Subcutaneous abdominal adipose tissue (tissue), 5 donors: Measurements from ENCODE around the gene F11.
"Not testable (repeated sequence)": the region's sequence is repeated elsewhere in the genome, so short reads cannot be mapped to it uniquely, and the experiment has no call there.

ENCODE experiments used
- H3K27ac ChIP-seq: one replicate; pipeline ENCODE4 v1.7.0; 2013; ENCODE audit warnings: low read depth, mild to moderate bottlenecking, inconsistent platforms, low read length, moderate library complexity
- H3K27me3 ChIP-seq, 5 donors: one replicate each; pipeline ENCODE4 v1.7.0; 2013; ENCODE audit warnings: low read length in 5 of 5, inconsistent platforms in 1 of 5; ENCODE audit not compliant: control insufficient read depth in 5 of 5, insufficient read depth in 4 of 5
- H3K36me3 ChIP-seq, 5 donors: one replicate each; pipeline ENCODE4 v1.7.0; 2013; ENCODE audit warnings: low read length in 5 of 5; ENCODE audit not compliant: control insufficient read depth in 5 of 5, insufficient read depth in 5 of 5
- H3K4me1 ChIP-seq, 5 donors: one replicate each; pipeline ENCODE4 v1.7.0; 2013; ENCODE audit warnings: low read length in 5 of 5, mild to moderate bottlenecking in 3 of 5, moderate library complexity in 1 of 5; ENCODE audit not compliant: control insufficient read depth in 5 of 5, insufficient read depth in 5 of 5
- H3K4me3 ChIP-seq, 5 donors: one replicate each; pipeline ENCODE4 v1.7.0; 2013; ENCODE audit warnings: low read length in 5 of 5, low read depth in 1 of 5
- H3K9ac ChIP-seq, 5 donors: one replicate each; pipeline ENCODE4 v1.7.0; 2013; ENCODE audit warnings: low read length in 5 of 5, mild to moderate bottlenecking in 4 of 5, moderate library complexity in 3 of 5
- H3K9me3 ChIP-seq, 5 donors: one replicate each; pipeline ENCODE4 v1.7.0; 2013; ENCODE audit warnings: low read length in 5 of 5; ENCODE audit not compliant: control insufficient read depth in 5 of 5
- donor health status: healthy.
- donor health status: healthy.
- donor health status: healthy.
- donor health status: healthy.
- donor health status: healthy.

F11 gene

DNA sequence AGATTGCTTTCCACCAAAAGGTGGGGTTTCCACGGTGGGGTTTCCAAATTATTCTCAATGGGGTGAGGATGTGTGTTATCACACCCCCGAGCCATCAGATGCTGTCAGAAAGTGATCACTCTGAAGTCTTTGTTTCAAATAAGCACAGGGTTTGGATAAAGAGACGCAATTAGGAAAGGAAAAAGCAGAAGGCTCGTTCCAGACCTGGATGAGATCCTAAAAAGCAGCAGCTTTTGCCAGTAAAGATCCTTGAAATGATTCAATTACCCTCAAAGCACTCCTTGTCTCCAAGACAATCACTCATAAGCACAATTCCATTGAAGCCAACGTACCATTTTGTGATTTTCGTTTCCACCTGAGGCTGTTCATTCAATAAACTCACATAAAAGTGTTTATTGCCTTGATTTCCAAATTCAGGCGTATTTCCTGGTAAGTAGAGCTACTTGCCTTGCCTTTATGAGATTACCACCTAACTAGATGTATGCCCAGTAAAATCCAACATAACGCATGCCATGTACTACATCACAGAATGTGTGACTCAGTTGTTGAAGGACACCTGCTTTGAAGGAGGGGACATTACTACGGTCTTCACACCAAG, 5.2 kb downstream of the F11 start:
- no peaks in the 10 kb centered on the region for H3K4me1 ChIP-seq
- no peak overlapping the region for H3K9ac ChIP-seq
- no peaks in the 10 kb centered on the region for H3K9me3 ChIP-seq
- H3K36me3 ChIP-seq, result no peaks in the 10 kb centered on the region
- H3K27me3 ChIP-seq, result peaks cover 0 to 2% (median 0%) of the 10 kb centered on the region in 5 donors
- no peak overlapping the region for H3K4me3 ChIP-seq
- no peak overlapping the region for H3K27ac ChIP-seq

DNA sequence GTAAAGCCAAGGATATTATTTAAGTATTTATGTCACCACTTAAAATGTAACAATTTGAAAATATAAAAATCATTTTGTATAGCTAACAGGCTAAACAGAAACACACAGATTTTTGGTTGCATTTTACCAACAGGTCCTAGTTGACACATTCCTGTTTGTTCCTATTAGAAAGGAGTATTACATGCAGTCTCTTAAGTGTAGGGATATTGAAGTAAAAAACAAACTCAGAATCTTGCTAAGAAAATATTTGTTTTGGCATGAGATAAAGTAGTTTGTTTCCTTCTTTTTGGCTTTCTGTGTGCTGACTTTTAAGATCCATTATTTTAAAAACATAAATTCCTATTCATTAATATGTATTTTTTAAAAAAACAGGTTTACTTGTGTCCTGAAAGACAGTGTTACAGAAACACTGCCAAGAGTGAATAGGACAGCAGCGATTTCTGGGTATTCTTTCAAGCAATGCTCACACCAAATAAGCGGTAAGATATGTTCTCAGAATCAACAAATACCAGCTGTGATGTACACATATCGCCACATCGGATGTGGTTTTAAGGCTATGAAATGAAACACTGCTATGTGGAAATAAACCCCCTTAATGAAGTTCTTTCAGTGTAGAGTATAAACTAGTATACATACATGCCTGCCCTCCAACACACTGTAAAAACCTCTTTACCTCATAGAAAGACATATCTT, 6.9 kb downstream of the F11 start:
- H3K9ac ChIP-seq, result no peak overlapping the region

DNA sequence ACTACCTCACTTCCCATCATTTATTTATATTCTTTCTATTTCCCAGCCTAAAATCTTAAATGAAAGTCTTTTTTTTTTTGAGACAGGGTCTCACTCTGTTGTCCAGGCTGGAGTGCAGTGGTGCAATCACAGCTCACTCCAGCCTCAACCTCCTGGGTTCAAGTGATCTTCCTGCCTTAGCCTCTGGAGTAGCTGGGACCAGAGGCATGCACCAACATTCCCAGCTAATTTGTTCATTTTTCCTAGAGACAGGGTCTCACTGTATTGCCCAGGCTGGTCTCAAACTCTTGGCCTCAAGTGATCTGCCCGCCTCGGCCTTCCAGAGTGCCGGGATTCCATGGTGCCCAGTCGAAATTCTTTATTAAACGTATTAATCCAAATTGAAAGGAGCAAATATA, 7.4 kb downstream of the F11 start:
- H3K27ac ChIP-seq, H3K9me3 ChIP-seq, H3K4me3 ChIP-seq, H3K4me1 ChIP-seq, H3K27me3 ChIP-seq, H3K36me3 ChIP-seq, H3K9ac ChIP-seq: not testable (repeated sequence)

More for the DNA sequence above, 6.9 kb downstream of the F11 start:
- no peak overlapping the region for H3K4me3 ChIP-seq
- no peaks in the 10 kb centered on the region for H3K4me1 ChIP-seq
- H3K27ac ChIP-seq, result no peak overlapping the region
- H3K9me3 ChIP-seq, result no peaks in the 10 kb centered on the region
- H3K27me3 ChIP-seq, result peaks cover 0 to 2% (median 0%) of the 10 kb centered on the region in 5 donors
- H3K36me3 ChIP-seq, result no peaks in the 10 kb centered on the region

DNA sequence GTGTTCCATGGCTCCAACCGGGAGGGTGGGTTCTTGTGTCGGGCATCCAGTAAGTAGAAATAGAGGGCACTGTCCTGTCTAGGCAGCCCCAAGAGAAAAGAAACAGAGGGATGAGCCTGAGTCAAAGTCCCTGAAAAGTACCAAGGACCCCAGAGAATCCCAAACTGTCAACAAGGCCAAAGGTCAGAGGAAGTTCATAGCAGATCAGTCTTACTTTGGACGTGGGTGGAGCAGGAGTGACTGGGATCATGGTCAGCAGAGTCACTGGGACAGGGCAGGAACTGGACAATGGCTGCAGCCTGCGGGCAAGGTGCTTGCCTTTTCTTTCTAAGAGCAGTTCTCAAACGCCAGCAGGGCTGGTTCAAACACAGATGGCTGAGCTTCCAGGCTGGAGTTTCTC, 17.3 kb downstream of the F11 start:
- Histone ChIP-seq H3K4me3 (no peak overlapping the region), H3K4me1 (no peaks in the 10 kb centered on the region), H3K9ac (no peak overlapping the region), H3K36me3 (no peaks in the 10 kb centered on the region), H3K9me3 (no peaks in the 10 kb centered on the region), H3K27me3 (peaks cover 0 to 3% (median 0%) of the 10 kb centered on the region in 5 donors), H3K27ac (no peak overlapping the region)

DNA sequence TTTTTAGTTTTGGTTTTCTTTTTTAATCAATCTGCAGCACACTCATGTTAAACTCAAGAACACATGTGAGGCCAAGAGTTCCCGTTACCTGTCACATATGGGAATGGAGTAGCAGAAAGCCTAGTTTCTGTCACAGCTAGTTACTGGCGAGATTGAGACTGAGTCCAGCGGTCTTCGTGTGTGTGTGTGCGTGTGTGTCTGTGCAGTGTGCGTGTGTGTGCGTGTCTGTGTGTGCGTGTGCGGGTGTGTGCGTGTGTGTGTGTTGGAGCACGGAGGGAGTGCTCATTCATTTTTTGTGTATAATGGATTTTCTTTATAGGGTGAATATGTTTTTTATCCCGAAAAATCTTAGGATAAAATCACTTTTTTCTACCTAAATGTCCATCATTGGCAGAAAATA, 19.2 kb downstream of the F11 start:
- H3K4me1 ChIP-seq, result no peaks in the 10 kb centered on the region
- no peaks in the 10 kb centered on the region for H3K9me3 ChIP-seq
- H3K27me3 ChIP-seq, result peaks cover 0 to 3% (median 0%) of the 10 kb centered on the region in 5 donors
- no peak overlapping the region for H3K9ac ChIP-seq
- H3K27ac ChIP-seq, result no peak overlapping the region
- H3K36me3 ChIP-seq, result no peaks in the 10 kb centered on the region
- no peak overlapping the region for H3K4me3 ChIP-seq

DNA sequence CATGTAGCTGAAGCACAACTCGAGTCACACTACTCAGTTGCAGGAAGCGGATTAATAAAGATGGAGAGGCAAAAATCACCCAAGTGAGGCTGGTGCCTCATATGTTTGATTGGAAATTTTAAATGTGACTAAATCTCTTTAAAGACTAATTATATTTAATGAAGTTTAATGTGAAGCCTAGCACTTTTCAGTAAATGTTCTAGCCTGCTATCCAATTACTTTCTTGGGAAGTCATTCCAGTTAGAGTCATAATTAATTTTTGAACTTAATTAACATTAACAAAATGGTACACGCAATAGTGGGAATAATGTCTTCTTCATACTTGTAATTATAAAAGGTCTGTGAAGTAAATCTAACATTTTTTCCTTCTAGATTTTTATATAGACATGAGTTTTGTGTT, 20.6 kb downstream of the F11 start:
- Histone ChIP-seq H3K27ac (no peak overlapping the region), H3K27me3 (peaks cover 0 to 8% (median 0%) of the 10 kb centered on the region in 5 donors), H3K9me3 (no peaks in the 10 kb centered on the region), H3K4me3 (no peak overlapping the region), H3K4me1 (no peaks in the 10 kb centered on the region), H3K36me3 (no peaks in the 10 kb centered on the region), H3K9ac (no peak overlapping the region)

DNA sequence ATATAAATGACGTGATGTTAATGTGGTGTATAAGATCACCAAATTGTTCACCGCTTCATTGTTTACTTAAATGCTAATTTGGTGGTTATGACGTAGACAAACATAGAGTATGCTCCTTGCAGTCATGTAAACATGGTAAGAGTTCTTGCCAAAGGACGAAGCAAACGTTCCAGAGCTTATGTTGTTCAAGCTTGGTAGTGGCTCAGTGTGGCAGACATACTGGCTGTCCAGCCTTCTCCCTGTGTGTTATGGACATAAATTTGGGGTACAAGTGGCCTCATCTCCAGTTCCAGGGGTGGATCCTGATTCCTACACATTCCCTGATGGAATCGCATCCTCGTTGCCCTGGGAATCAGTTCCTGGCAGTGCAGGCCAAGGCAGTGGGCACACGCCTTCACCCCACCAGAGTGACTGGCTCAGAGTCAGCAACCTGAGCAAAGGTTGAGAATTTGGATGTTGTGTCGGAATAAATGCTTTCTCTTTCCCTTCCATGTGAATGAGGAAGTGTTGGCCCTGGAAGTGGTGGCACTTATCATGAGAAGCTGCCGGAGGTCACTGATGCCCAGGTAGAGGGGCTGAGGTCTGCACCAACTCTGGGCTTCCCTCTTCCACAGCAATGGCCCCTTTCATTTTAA, 25.4 kb downstream of the F11 start:
- H3K4me3 ChIP-seq, result no peak overlapping the region
- H3K4me1 ChIP-seq, result no peaks in the 10 kb centered on the region
- no peak overlapping the region for H3K9ac ChIP-seq
- no peak overlapping the region for H3K27ac ChIP-seq
- H3K27me3 ChIP-seq, result peaks cover 0 to 8% (median 0%) of the 10 kb centered on the region in 5 donors
- no peaks in the 10 kb centered on the region for H3K9me3 ChIP-seq
- H3K36me3 ChIP-seq, result no peaks in the 10 kb centered on the region

DNA sequence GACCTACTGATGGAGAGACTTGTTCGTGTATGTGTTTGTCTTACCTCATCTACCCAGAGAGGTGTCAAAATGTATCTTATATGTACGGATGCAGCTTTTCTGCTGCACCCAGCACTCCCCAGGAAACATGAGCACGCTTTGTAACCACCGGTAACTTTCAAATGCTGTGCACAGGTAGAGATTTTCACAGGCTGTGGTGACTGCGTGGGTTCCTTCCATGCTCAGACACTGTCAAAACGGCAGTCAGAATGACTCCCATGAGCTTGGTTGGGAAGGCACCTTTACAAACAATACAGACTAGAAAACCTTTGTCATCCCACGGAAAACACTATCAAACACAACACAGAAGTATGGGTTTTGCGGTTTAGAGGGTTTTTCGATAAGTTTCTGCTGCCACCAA, 28.2 kb downstream of the F11 start:
- no peak overlapping the region for H3K9ac ChIP-seq
- no peaks in the 10 kb centered on the region for H3K9me3 ChIP-seq
- no peak overlapping the region for H3K27ac ChIP-seq
- peaks cover 4 to 25% (median 13%) of the 10 kb centered on the region in 5 donors for H3K27me3 ChIP-seq
- H3K4me1 ChIP-seq, result peaks cover 0 to 4% (median 0%) of the 10 kb centered on the region in 5 donors
- no peak overlapping the region for H3K4me3 ChIP-seq
- H3K36me3 ChIP-seq, result no peaks in the 10 kb centered on the region

DNA sequence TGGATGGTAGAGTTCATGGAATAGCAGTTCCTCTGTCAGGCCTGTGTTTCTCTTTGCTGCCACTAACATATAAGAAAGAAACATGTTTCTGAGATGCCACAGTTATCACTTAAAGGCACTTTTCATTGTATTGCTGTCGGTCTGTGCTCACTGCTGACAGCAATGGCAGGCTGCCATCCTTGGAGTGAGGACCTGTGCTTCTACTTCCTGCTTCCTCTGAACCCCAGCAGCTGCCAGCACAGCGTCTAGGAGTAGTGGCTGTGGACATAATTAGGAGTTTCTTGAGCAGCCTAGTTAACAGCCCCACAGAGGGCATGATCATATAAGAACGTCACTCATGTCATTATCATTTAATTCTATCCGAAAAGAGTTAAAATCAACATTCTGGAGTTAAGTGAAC, 30.5 kb downstream of the F11 start:
- no peaks in the 10 kb centered on the region for H3K9me3 ChIP-seq
- H3K4me1 ChIP-seq, result peaks cover 0 to 4% (median 0%) of the 10 kb centered on the region in 5 donors
- H3K27me3 ChIP-seq, result peaks cover 4 to 21% (median 13%) of the 10 kb centered on the region in 5 donors
- no peak overlapping the region for H3K27ac ChIP-seq
- no peaks in the 10 kb centered on the region for H3K36me3 ChIP-seq
- H3K4me3 ChIP-seq, result no peak overlapping the region
- H3K9ac ChIP-seq, result no peak overlapping the region

DNA sequence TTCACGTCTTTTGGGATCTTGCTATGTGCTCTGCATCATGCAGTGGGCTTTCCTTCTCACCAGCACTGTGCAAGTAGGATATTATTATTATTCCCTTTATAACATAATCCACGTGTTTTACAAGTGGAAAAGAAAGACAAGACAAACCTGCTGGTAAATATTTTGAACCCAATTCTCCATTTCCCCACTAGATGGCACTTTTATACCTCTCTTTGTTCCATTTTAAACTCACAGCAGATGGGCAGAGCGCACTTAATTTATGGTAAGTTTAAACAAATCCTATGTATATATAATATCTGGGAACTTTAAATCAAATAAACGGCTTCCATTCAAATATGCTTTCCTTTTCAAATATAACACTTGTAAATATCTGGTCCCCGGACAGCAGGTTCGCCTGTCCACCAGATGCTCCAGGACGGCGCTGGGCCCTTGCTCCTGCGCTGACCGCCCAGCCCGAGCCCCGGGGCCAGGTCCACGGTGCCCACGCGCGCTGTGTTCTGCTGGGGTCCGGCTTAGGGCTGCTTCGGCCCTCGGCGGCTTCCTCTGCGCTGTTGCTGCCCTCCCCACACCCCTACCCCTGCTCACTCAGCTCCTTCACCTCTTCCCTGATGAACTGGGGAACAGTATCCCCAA, 31.1 kb downstream of the F11 start:
- Histone ChIP-seq H3K27me3 (peaks cover 4 to 20% (median 13%) of the 10 kb centered on the region in 5 donors), H3K27ac (no peak overlapping the region), H3K9ac (no peak overlapping the region), H3K4me1 (peaks cover 0 to 4% (median 0%) of the 10 kb centered on the region in 5 donors), H3K9me3 (no peaks in the 10 kb centered on the region), H3K36me3 (no peaks in the 10 kb centered on the region), H3K4me3 (no peak overlapping the region)
